HEK293T (cell line): ENCODE measurements around the gene DR1.

Experiments used
- CTBP1 ChIP-seq: fragments of 450-650 bp; IDR thresholded peaks from 2 replicates; pipeline ENCODE4 v1.6.1; 2016; ENCODE audit warnings: borderline replicate concordance
- SP1 ChIP-seq: fragments of 450-650 bp; IDR thresholded peaks from 2 replicates; pipeline ENCODE4 v1.6.1; 2017
- TARDBP ChIP-seq: fragments of 450-650 bp; IDR thresholded peaks from 2 replicates; pipeline ENCODE4 v1.6.1; 2016
- TF ChIP-seq, protein P1 (sequence below): fragments of 450-650 bp; IDR thresholded peaks from 2 replicates; pipeline ENCODE4 v1.6.1; 2016

- TF ChIP-seq TARDBP (no peak), SP1 (no peak), CTBP1 (no peak)
- TF ChIP-seq, protein P1, sequence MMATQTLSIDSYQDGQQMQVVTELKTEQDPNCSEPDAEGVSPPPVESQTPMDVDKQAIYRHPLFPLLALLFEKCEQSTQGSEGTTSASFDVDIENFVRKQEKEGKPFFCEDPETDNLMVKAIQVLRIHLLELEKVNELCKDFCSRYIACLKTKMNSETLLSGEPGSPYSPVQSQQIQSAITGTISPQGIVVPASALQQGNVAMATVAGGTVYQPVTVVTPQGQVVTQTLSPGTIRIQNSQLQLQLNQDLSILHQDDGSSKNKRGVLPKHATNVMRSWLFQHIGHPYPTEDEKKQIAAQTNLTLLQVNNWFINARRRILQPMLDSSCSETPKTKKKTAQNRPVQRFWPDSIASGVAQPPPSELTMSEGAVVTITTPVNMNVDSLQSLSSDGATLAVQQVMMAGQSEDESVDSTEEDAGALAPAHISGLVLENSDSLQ: no peak
Observed at GRCh38 chr1:93350322-93350721, 4.6 kb downstream of the DR1 start.
